GM21737 (cell line): ENCODE results near the gene MBP.

Source experiments
- ATAC-seq: cut with Tn5 transposase; IDR thresholded peaks from one replicate; pipeline ENCODE4 v1.9.1; 2021; ENCODE audit warnings: mild to moderate bottlenecking, moderate library complexity; ENCODE audit not compliant: unreplicated experiment

Gene MBP

GRCh38 chr18:77115192-77115953 lies 17.2 kb downstream of the MBP start:
- peak; percentile 4 for ATAC-seq

GRCh38 chr18:77114415-77115191 lies 18.0 kb downstream of the MBP start:
- ATAC-seq: peak; percentile 91

DNA sequence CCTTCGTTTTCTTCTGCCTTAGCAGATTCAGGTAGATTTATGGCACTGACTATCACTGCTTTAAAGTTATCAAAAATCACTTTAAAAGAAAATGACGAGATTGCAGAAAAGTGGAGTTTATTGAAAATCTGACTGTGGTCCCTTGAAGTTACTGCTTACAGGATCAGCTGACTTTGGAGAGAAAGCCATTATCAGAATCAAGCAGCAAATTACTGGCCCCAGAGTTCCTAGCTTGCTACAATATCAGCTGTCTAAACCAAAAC lies 18.5 kb downstream of the MBP start:
- no peak for ATAC-seq

GRCh38 chr18:77113361-77114151 lies 19.0 kb downstream of the MBP start:
- ATAC-seq: no peak

GRCh38 chr18:77112747-77113092 lies 19.9 kb downstream of the MBP start:
- no peak for ATAC-seq

DNA sequence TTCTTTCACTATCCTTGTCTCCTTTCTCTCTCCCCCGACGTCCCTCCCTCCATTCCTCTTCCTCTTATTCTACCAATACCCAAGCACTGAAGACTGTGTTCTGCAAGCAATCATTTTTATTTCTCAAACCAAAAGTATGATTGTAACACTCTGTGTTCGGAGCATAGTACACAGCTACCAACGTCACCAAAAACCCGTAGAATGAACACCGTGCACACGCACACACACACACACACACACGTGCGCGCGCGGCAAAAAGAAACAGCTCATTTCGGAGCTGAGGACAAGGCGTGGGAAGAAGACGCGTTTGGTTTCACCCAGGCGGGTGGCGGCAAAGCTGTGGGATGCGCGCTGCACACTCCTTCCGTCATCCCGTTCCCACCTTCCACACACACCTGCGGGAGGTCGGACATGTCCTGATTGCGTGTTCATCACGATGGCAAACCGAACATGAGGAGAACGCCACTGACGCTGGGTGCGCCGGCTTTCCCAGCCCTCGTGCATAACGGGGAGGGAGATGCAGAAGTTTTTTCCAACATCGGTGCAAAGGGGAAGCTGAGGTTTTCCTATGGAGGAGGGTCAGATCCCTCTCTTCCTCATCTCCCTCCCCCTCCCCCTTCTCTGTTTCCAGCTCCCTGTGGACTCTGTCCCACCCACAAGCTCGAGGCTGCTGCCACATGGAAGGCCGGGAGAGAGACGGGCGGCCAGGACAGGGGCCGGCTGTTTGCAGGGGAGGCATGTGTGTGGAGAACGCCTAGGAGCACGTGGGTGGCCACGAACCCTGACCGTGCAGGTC lies 20.4 kb downstream of the MBP start:
- ATAC-seq: no peak

- no peak for ATAC-seq
Observed at GRCh38 chr18:77111449-77111848, 21.1 kb downstream of the MBP start.

DNA sequence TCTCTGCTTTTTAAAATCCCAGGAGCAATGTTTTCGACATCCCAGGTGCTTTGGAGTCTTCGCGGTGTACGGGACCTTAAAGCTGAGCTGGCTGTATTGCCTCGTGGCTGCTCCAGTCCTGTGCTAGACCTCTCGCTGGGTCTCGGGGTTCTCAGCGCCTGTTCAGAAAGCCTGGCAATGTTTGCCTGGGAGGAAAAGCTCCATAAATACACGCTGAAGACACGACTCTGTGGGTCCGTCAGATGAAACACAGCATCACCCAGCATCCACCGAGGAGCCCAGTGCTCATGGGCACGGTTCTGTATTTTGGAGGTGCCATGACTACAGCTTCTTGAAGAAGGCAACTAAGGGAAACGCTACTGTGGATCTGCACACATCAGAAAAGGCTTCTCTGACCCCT lies 21.6 kb downstream of the MBP start:
- no peak for ATAC-seq

- no peak for ATAC-seq
Observed at GRCh38 chr18:77110400-77110799, 22.2 kb downstream of the MBP start.

DNA sequence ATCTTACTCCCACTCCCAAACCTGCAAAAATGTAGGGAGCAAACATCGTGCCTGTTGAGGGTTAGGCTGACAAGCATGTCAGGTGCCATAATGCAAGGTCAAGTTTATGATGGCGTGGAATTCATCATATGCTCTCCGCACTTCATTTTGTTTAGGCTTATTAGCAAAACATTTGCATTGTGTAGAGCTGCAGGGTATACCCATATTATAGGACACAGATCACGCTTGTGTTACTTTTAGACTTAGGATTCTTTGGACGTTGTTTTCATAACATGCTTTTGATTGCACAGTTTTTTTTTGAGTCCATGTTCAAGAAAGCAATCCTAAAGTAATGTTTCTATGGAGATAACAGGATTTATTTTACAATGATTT lies 22.9 kb downstream of the MBP start:
- no peak for ATAC-seq

GRCh38 chr18:77108821-77109647 lies 23.5 kb downstream of the MBP start:
- no peak for ATAC-seq

DNA sequence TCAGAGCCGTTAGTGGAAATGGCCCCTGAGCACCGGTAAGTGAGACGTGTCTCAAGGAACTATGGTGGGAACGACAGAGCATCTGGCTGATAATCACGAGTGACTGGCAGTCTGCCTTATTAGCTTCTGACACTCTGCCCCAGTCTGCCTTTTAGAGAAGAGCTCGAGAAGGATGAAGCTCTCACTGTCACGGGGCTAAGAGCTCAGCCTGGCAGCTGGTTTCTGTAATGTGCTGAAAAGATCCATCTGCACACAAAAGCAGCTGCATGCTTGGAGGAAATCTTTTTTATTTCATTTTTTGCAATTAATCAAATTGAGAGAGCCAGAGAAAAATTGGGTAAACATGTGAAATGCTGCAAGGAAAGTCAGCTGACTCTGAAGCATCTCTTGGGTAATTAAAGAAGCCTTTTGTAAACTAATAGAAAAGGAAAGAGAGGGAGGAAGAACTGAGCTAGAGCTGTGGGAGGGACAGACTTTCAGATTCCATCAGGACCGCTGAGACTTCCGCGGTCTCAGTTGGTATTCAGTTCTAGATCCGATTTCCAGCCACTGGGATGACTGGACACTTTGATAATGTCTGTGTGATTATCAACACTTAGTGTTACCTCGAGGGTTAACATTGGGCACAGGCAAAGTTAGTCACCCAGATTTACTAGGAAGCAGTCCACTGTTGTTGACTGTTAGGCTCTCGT lies 24.4 kb downstream of the MBP start:
- peak; percentile 53 for ATAC-seq

GRCh38 chr18:77107292-77107691 lies 25.3 kb downstream of the MBP start:
- ATAC-seq: no peak

DNA sequence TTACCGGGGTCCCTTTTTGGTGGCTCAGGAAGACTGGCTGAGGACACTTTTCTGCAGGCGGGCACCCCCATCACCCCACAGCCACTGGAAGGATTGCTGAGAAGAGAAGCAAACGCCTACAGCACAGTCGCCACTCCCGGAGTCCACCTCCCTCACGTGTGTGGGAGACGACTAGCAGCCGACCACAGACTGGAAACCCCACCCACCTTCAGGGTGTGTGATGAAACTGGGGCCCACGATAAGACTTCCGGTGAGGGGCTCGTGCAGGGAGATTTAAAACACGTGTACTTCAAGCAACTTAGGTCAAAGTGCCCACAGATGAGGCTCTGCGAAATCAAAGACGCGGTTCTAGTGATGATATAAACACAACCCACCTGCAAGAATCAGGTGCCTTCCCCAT lies 26.3 kb downstream of the MBP start:
- ATAC-seq: no peak

- no peak for ATAC-seq
Observed at GRCh38 chr18:77105680-77106079, 26.9 kb downstream of the MBP start.

DNA sequence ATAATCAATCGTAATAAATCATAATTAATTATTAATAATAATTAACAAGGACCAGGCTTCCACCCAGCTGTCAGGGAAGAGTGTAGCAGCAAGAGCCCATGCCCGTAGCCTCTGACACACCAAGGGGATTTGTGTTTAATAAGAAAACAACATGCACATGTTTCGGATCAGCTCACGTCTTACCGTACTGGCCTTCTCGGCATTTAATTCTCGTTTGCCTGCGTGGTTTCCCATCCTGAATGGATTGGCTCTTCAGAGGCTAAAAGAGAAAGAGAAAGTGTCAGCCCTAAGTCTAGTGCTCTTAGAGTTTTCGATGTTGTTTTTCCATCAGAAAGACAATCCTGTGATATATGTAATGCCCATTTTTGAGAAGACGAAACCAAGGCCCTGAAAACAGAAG lies 27.6 kb downstream of the MBP start:
- ATAC-seq: no peak

DNA sequence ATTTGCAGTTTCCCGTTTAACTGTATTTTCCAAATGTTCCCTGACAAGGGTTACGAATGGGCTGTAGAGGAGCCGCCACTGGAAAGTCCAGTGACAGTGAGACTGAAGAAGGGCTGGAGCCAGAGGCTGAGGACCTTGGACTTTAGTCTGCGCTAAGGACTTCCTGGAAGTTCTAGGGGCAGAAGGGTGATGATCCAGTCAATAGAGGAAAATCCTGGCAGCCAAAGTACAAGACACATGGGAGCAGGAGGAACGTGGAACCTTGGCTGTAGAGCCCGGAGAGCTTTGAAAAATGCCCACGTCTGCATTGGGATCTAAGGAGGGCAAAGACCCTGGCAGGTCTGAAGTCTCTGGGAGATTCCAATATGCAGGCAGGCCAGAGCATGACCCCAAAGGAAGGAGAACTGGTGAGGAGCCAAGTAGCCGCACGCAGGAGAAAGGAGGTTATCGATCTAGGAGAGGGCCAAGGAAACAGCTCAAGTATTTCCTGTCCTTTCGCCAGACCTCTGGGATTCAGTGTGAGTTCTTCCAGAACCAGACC lies 28.5 kb downstream of the MBP start:
- no peak for ATAC-seq

DNA sequence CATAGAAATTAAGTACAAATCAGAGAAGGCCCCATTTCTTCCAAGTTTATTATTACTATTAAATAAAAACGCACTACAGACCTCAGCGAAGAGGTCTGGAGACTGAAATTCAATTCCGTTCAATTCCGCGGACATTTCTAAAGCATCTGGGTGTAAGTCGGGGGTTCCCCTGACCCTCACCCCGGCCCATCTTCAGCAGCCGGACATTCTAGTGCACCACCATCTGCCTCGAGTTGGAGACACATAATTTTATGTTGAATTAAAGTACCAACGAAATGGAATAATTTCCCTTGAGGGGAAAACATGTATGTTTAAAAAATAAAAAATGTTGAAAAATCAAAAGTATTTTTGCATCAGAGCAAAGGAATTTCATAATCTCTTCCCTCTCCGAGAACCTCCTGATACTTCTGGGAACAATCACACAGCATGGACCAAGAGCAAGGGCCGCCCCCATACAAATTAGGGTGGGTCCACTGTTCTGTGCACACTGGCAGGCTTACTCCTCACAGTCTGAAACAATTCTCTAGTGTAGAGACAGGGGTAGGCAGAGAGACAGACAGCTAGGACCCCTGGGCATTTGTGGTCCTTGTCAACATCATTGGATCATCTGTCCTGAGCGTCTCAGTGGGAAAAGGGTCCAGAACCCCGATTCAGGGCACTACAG lies 29.3 kb downstream of the MBP start:
- no peak for ATAC-seq
